Activated CD8-positive, alpha-beta memory T cell treated with anti-CD3 and anti-CD28 coated beads for 4 hours (primary cell): Measurements from ENCODE around the gene TGM6.
"Not testable (repeated sequence)": the region's sequence is repeated elsewhere in the genome, so short reads cannot be mapped to it uniquely, and the experiment has no call there.

Experiments
- DNase-seq, 2 donors: peaks; one replicate each; pipeline ENCODE4 v3.0.0-alpha.2; 2020; ENCODE audit warnings: low read depth in 2 of 2

The TGM6 gene

GRCh38 chr20:2398449-2398848, 17.7 kb downstream of the TGM6 start:
- no peak for DNase-seq

- DNase-seq = no peak
Observed at GRCh38 chr20:2399390-2399789, 18.7 kb downstream of the TGM6 start.

GRCh38 chr20:2400290-2400689, 19.6 kb downstream of the TGM6 start:
- no peak for DNase-seq

- no peak for DNase-seq
Observed at GRCh38 chr20:2401527-2401926, 20.8 kb downstream of the TGM6 start.

- DNase-seq = no peak
Observed at GRCh38 chr20:2402271-2402980, 21.7 kb downstream of the TGM6 start.

- DNase-seq = no peak
Observed at GRCh38 chr20:2403291-2404052, 22.8 kb downstream of the TGM6 start.

- DNase-seq = no peak
Observed at GRCh38 chr20:2405693-2406065, 25.0 kb downstream of the TGM6 start.

GRCh38 chr20:2407355-2407754, 26.7 kb downstream of the TGM6 start:
- DNase-seq = not testable (repeated sequence)

- no peak for DNase-seq
Observed at GRCh38 chr20:2408111-2408510, 27.4 kb downstream of the TGM6 start.

GRCh38 chr20:2416541-2417212, 36.0 kb downstream of the TGM6 start:
- DNase-seq = no peak

GRCh38 chr20:2417213-2417541, 36.5 kb downstream of the TGM6 start:
- no peak for DNase-seq

- DNase-seq = no peak
Observed at GRCh38 chr20:2418388-2418787, 37.7 kb downstream of the TGM6 start.

- no peak for DNase-seq
Observed at GRCh38 chr20:2420510-2420909, 39.8 kb downstream of the TGM6 start.

- no peak for DNase-seq
Observed at GRCh38 chr20:2421247-2421646, 40.5 kb downstream of the TGM6 start.

- no peak for DNase-seq
Observed at GRCh38 chr20:2429051-2429450, 48.4 kb downstream of the TGM6 start.

- no peak for DNase-seq
Observed at GRCh38 chr20:2430538-2430937, 49.8 kb downstream of the TGM6 start.

GRCh38 chr20:2431185-2431584, 50.5 kb downstream of the TGM6 start:
- DNase-seq = no peak

GRCh38 chr20:2446845-2447244, 66.1 kb downstream of the TGM6 start:
- no peak for DNase-seq

- DNase-seq = no peak
Observed at GRCh38 chr20:2449386-2449785, 68.7 kb downstream of the TGM6 start.

GRCh38 chr20:2451422-2451821, 70.7 kb downstream of the TGM6 start:
- no peak for DNase-seq

GRCh38 chr20:2451939-2452732, 71.4 kb downstream of the TGM6 start:
- peak; percentile 14 to 21 for DNase-seq

- no peak for DNase-seq
Observed at GRCh38 chr20:2453792-2454191, 73.1 kb downstream of the TGM6 start.
